K562 (cell line): Measurements from ENCODE around the gene ABCA4. TPM values are rescaled to one million over a fixed set of nuclear protein-coding genes. Genes with fewer than 3 reads are reported as not detected.
A peak's percentile ranks its signal among the peaks of the same experiment; 100 is the strongest.

Source experiments
- CREM ChIP-seq: IDR thresholded peaks from 2 replicates; pipeline ENCODE4 v1.6.1; 2014; ENCODE audit warnings: antibody characterized with exemption, low read depth
- DLX4 ChIP-seq: fragments of 250-450 bp; sonication (Bioruptor Pico); IDR thresholded peaks from 2 replicates; pipeline ENCODE4 v1.6.1; 2021; ENCODE audit warnings: mild to moderate bottlenecking
- ERF ChIP-seq: fragments of 450-650 bp; formaldehyde crosslinking; IDR thresholded peaks from 2 replicates; pipeline ENCODE4 v1.4.0; 2020; ENCODE audit warnings: mild to moderate bottlenecking, mixed read lengths
- ETV6 ChIP-seq, 3 experiments: fragments of 150-350 bp in 1 of 3; sonication (generic) in 1 of 3; formaldehyde crosslinking in 1 of 3; IDR thresholded peaks; 2 replicates each; pipeline versions ENCODE4 v1.6.1 to v1.8.0; 2014 to 2022; ENCODE audit warnings: borderline replicate concordance in 2 of 3, low read depth in 2 of 3, antibody characterized with exemption in 1 of 3, low read length in 1 of 3, mild to moderate bottlenecking in 1 of 3, missing genetic modification reagents in 1 of 3
- HIVEP1 ChIP-seq: fragments of 250-450 bp; sonication (Bioruptor Pico); IDR thresholded peaks from 2 replicates; pipeline ENCODE4 v1.4.0; 2020; ENCODE audit warnings: mild to moderate bottlenecking
- HNRNPK ChIP-seq: fragments of 200-400 bp; formaldehyde crosslinking; IDR thresholded peaks from one replicate; pipeline ENCODE4 v1.6.1; 2018; ENCODE audit warnings: mild to moderate bottlenecking, low read depth, low read length; ENCODE audit not compliant: poor library complexity, severe bottlenecking
- JUN ChIP-seq, 2 experiments: sonication (generic) in 1 of 2; formaldehyde crosslinking in 1 of 2; IDR thresholded peaks; 2 replicates each; pipeline versions ENCODE4 v1.6.1 to v1.8.0; 2012 to 2022; ENCODE audit warnings: borderline replicate concordance in 2 of 2, mild to moderate bottlenecking in 2 of 2, improper control_type of control experiment in 1 of 2, low read depth in 1 of 2, low read length in 1 of 2, missing genetic modification reagents in 1 of 2
- MCM5 ChIP-seq: fragments of 450-650 bp; IDR thresholded peaks from 2 replicates; pipeline ENCODE4 v1.6.1; 2016; ENCODE audit warnings: low read depth
- MEIS2 ChIP-seq: fragments of 450-650 bp; IDR thresholded peaks from 2 replicates; pipeline ENCODE4 v1.6.1; 2014; ENCODE audit warnings: mild to moderate bottlenecking; ENCODE audit not compliant: partially characterized antibody
- MIER1 ChIP-seq: fragments of 450-650 bp; IDR thresholded peaks from 2 replicates; pipeline ENCODE4 v1.6.1; 2016; ENCODE audit warnings: antibody characterized with exemption, mild to moderate bottlenecking, low read depth
- PKNOX1 ChIP-seq: fragments of 450-650 bp; IDR thresholded peaks from 2 replicates; pipeline ENCODE4 v1.6.1; 2016
- POLR2H ChIP-seq: IDR thresholded peaks from 2 replicates; pipeline ENCODE4 v1.6.1; 2016; ENCODE audit warnings: missing genetic modification characterization, low read depth, mild to moderate bottlenecking, control low read depth, missing compliant biosample characterization, moderate library complexity
- PPARD ChIP-seq: fragments of 250-450 bp; sonication (Bioruptor Pico); IDR thresholded peaks from 2 replicates; pipeline ENCODE4 v1.8.0; 2022; ENCODE audit warnings: inconsistent platforms, mild to moderate bottlenecking, moderate library complexity
- RBM34 ChIP-seq: fragments of 200-400 bp; formaldehyde crosslinking; IDR thresholded peaks from 2 replicates; pipeline ENCODE4 v1.6.1; 2018; ENCODE audit warnings: low read length, borderline replicate concordance; ENCODE audit not compliant: insufficient read depth
- RNF2 ChIP-seq: sonication (generic); IDR thresholded peaks from 2 replicates; pipeline ENCODE4 v1.6.1; 2016
- XRCC4 ChIP-seq: IDR thresholded peaks from one replicate; pipeline ENCODE4 v1.6.1; 2011; ENCODE audit not compliant: insufficient read depth, insufficient read length; ENCODE audit errors: extremely low read depth
- ZC3H8 ChIP-seq: fragments of 450-650 bp; IDR thresholded peaks from 2 replicates; pipeline ENCODE4 v1.6.1; 2017
- ZNF143 ChIP-seq: sonication (generic); formaldehyde crosslinking; IDR thresholded peaks from 2 replicates; pipeline ENCODE4 v1.9.0; 2022; ENCODE audit warnings: mild to moderate bottlenecking, missing genetic modification reagents
- ZNF184 ChIP-seq: sonication (generic); formaldehyde crosslinking; IDR thresholded peaks from 2 replicates; pipeline ENCODE4 v1.5.0; 2020; ENCODE audit warnings: missing genetic modification reagents
- ZNF707 ChIP-seq: fragments of 250-450 bp; sonication (Bioruptor Pico); conservative IDR thresholded peaks from 2 replicates; pipeline ENCODE4 v1.8.0; 2022; ENCODE audit warnings: inconsistent platforms, mild to moderate bottlenecking, moderate library complexity
- polyA plus RNA-seq, 8 experiments: library from polyadenylated mRNA; depleted of rRNA in 4 of 8; stranded (reverse) in 5 of 8; unstranded in 3 of 8; fragments of >200 nt; fragmentation: Nextera tagmentation in 2 of 8; fragmentation: Illumina TruSeq in 1 of 8; extraction: Ambion mirVana in 2 of 8; extraction: Trizol in 1 of 8; gene quantifications; 2 replicates each; pipeline versions ENCODE4 v1.2.1 to v1.2.3, GENCODE V29; 2011 to 2014; ENCODE audit warnings: inconsistent platforms in 1 of 8, missing spikeins in 1 of 8
- total RNA-seq, 7 experiments: library from RNA; depleted of rRNA in 6 of 7; stranded (reverse); fragments of >200 nt in 6 of 7; fragmentation: Illumina TruSeq in 2 of 7; extraction: Trizol in 2 of 7; gene quantifications; 2 replicates each; pipeline versions ENCODE4 v1.2.1 to v1.2.3, GENCODE V29; 2011 to 2021; ENCODE audit warnings: low replicate concordance in 1 of 7
- TF ChIP-seq, protein P1 (sequence below): fragments of 250-450 bp; sonication (Bioruptor Pico); IDR thresholded peaks from 2 replicates; pipeline ENCODE4 v1.9.0; 2021; ENCODE audit warnings: mild to moderate bottlenecking, inconsistent platforms
- TF ChIP-seq, protein P2 (sequence below): fragments of 250-450 bp; sonication (Bioruptor Pico); IDR thresholded peaks from 2 replicates; pipeline ENCODE4 v1.4.0; 2020; ENCODE audit warnings: borderline replicate concordance

Gene ABCA4
- total and polyA plus RNA-seq, 9 of the 15 experiments (the other 6 are each of a cell fraction or from before 2014, with no cell fraction given) = 0.01 to 0.04 TPM; not detected in 7

- TF ChIP-seq MEIS2 = no peak
- TF ChIP-seq ZNF143 (CRISPR knock-in tag) = peak; percentile 21; the same call in 1 of the 2 replicates
- no peak for TF ChIP-seq HNRNPK
- TF ChIP-seq ZNF707 = no peak
- no peak for TF ChIP-seq XRCC4
- TF ChIP-seq DLX4 (CRISPR knock-in tag) = no peak
- TF ChIP-seq MIER1 = no peak
- TF ChIP-seq ERF = no peak
- no peak for TF ChIP-seq ETV6 (IDR thresholded peaks at IDR 0.05; ENCODE audit: borderline replicate concordance in 1 of 2, low read depth in 2 of 2, low read length in 1 of 2)
- TF ChIP-seq ETV6 (CRISPR knock-in tag; IDR thresholded peaks at IDR 0.05; ENCODE audit: borderline replicate concordance) = no peak
- TF ChIP-seq POLR2H = peak; percentile 82
- TF ChIP-seq RBM34 = no peak
- TF ChIP-seq ZC3H8 = no peak
- peak; percentile 7; the same call in 1 of the 2 replicates for TF ChIP-seq JUN (IDR thresholded peaks at IDR 0.05; ENCODE audit: borderline replicate concordance, low read depth, low read length)
- TF ChIP-seq JUN (CRISPR knock-in tag; IDR thresholded peaks at IDR 0.05; ENCODE audit: borderline replicate concordance) = no peak
- no peak for TF ChIP-seq RNF2
- peak; percentile 6; the same call in 1 of the 2 replicates for TF ChIP-seq CREM
- no peak for TF ChIP-seq MCM5
- TF ChIP-seq, protein P1, sequence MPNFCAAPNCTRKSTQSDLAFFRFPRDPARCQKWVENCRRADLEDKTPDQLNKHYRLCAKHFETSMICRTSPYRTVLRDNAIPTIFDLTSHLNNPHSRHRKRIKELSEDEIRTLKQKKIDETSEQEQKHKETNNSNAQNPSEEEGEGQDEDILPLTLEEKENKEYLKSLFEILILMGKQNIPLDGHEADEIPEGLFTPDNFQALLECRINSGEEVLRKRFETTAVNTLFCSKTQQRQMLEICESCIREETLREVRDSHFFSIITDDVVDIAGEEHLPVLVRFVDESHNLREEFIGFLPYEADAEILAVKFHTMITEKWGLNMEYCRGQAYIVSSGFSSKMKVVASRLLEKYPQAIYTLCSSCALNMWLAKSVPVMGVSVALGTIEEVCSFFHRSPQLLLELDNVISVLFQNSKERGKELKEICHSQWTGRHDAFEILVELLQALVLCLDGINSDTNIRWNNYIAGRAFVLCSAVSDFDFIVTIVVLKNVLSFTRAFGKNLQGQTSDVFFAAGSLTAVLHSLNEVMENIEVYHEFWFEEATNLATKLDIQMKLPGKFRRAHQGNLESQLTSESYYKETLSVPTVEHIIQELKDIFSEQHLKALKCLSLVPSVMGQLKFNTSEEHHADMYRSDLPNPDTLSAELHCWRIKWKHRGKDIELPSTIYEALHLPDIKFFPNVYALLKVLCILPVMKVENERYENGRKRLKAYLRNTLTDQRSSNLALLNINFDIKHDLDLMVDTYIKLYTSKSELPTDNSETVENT (CRISPR knock-in tag) = no peak
- no peak for TF ChIP-seq HIVEP1
- TF ChIP-seq ZNF184 (CRISPR knock-in tag) = no peak
- no peak for TF ChIP-seq PPARD (CRISPR knock-in tag)
- 0 out of 2 replicates have a peak, but pooled peaks have one; percentile 5 for TF ChIP-seq PKNOX1
- TF ChIP-seq, protein P2, sequence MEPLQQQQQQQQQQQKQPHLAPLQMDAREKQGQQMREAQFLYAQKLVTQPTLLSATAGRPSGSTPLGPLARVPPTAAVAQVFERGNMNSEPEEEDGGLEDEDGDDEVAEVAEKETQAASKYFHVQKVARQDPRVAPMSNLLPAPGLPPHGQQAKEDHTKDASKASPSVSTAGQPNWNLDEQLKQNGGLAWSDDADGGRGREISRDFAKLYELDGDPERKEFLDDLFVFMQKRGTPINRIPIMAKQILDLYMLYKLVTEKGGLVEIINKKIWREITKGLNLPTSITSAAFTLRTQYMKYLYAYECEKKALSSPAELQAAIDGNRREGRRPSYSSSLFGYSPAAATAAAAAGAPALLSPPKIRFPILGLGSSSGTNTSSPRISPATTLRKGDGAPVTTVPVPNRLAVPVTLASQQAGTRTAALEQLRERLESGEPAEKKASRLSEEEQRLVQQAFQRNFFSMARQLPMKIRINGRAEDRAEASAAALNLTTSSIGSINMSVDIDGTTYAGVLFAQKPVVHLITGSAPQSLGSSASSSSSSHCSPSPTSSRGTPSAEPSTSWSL (CRISPR knock-in tag) = no peak
These were observed 106.1 kb downstream of the ABCA4 start (continued) for GRCh38 chr1:94014635-94015488.
